K562 (cell line): Measurements from ENCODE around the gene MBNL1. TPM values are rescaled to one million over a fixed set of nuclear protein-coding genes. Genes with fewer than 3 reads are reported as not detected.

Experiments used
- ARID2 ChIP-seq: fragments of 450-650 bp; IDR thresholded peaks from 2 replicates; pipeline ENCODE4 v1.6.1; 2017; ENCODE audit warnings: antibody characterized with exemption, mild to moderate bottlenecking
- CBX8 ChIP-seq: fragments of 200-600 bp; sonication (generic); IDR thresholded peaks from 2 replicates; pipeline ENCODE4 v1.6.1; 2012; ENCODE audit warnings: borderline replicate concordance, mixed run types, low read depth, mild to moderate bottlenecking, moderate library complexity, mixed read lengths, low read length, control low read depth, inconsistent platforms; ENCODE audit not compliant: poor library complexity, severe bottlenecking; ENCODE audit errors: extremely low read depth
- CCAR2 ChIP-seq: fragments of 200-400 bp; formaldehyde crosslinking; IDR thresholded peaks from 2 replicates; pipeline ENCODE4 v1.6.1; 2017; ENCODE audit warnings: mild to moderate bottlenecking, low read depth, low read length
- CCNT2 ChIP-seq: IDR thresholded peaks from 2 replicates; pipeline ENCODE4 v1.6.1; 2011; ENCODE audit warnings: borderline replicate concordance, low read depth, mild to moderate bottlenecking, moderate library complexity, mixed read lengths, low read length; ENCODE audit not compliant: insufficient read length; ENCODE audit errors: extremely low read depth
- ELF4 ChIP-seq: fragments of 450-650 bp; formaldehyde crosslinking; IDR thresholded peaks from 2 replicates; pipeline ENCODE4 v1.4.0; 2022; ENCODE audit warnings: missing genetic modification characterization
- GTF3C2 ChIP-seq: IDR thresholded peaks from 3 replicates; pipeline ENCODE4 v1.6.1; 2011; ENCODE audit warnings: borderline replicate concordance, mild to moderate bottlenecking, moderate library complexity; ENCODE audit not compliant: insufficient read length; ENCODE audit errors: extremely low read depth
- MECOM ChIP-seq: fragments of 250-450 bp; sonication (Bioruptor Pico); IDR thresholded peaks from 2 replicates; pipeline ENCODE4 v1.8.0; 2022; ENCODE audit warnings: inconsistent platforms
- MIER1 ChIP-seq: fragments of 450-650 bp; IDR thresholded peaks from 2 replicates; pipeline ENCODE4 v1.6.1; 2016; ENCODE audit warnings: antibody characterized with exemption, mild to moderate bottlenecking, low read depth
- MYBL2 ChIP-seq, 2 experiments: fragments of 450-650 bp in 1 of 2; sonication (generic) in 1 of 2; formaldehyde crosslinking in 1 of 2; IDR thresholded peaks; 2 replicates each; pipeline versions ENCODE4 v1.6.1 to v1.8.1; 2017 to 2022; ENCODE audit warnings: borderline replicate concordance in 1 of 2, inconsistent platforms in 1 of 2, low read depth in 1 of 2, mild to moderate bottlenecking in 1 of 2, missing genetic modification reagents in 1 of 2, moderate library complexity in 1 of 2
- PHB2 ChIP-seq: fragments of 450-650 bp; IDR thresholded peaks from 2 replicates; pipeline ENCODE4 v1.6.1; 2017; ENCODE audit warnings: low read depth
- RBM22 ChIP-seq: fragments of 200-400 bp; formaldehyde crosslinking; IDR thresholded peaks from 2 replicates; pipeline ENCODE4 v1.6.1; 2018; ENCODE audit warnings: low read length, low read depth; ENCODE audit not compliant: poor library complexity, severe bottlenecking
- STAT5B ChIP-seq: fragments of 250-450 bp; sonication (Bioruptor Pico); IDR thresholded peaks from 2 replicates; pipeline ENCODE4 v1.8.0; 2021; ENCODE audit warnings: mild to moderate bottlenecking, inconsistent platforms
- TAL1 ChIP-seq: fragments of 450-650 bp; IDR thresholded peaks from 2 replicates; pipeline ENCODE4 v1.6.1; 2016; ENCODE audit warnings: mild to moderate bottlenecking
- TCF3 ChIP-seq: sonication (generic); formaldehyde crosslinking; IDR thresholded peaks from 2 replicates; pipeline ENCODE4 v1.4.0; 2020; ENCODE audit warnings: mild to moderate bottlenecking, missing genetic modification reagents
- THRAP3 ChIP-seq: fragments of 450-650 bp; IDR thresholded peaks from 2 replicates; pipeline ENCODE4 v1.6.1; 2016; ENCODE audit warnings: mild to moderate bottlenecking, inconsistent platforms, borderline replicate concordance
- ZNF239 ChIP-seq: fragments of 250-450 bp; sonication (Bioruptor Pico); IDR thresholded peaks from 2 replicates; pipeline ENCODE4 v1.4.0; 2020; ENCODE audit warnings: mild to moderate bottlenecking
- ZNF384 ChIP-seq: IDR thresholded peaks from 2 replicates; pipeline ENCODE4 v1.6.1; 2012; ENCODE audit warnings: low read depth, low read length, improper control_type of control experiment
- polyA plus RNA-seq, 8 experiments: library from polyadenylated mRNA; depleted of rRNA in 4 of 8; stranded (reverse) in 5 of 8; unstranded in 3 of 8; fragments of >200 nt; fragmentation: Nextera tagmentation in 2 of 8; fragmentation: Illumina TruSeq in 1 of 8; extraction: Ambion mirVana in 2 of 8; extraction: Trizol in 1 of 8; gene quantifications; 2 replicates each; pipeline versions ENCODE4 v1.2.1 to v1.2.3, GENCODE V29; 2011 to 2014; ENCODE audit warnings: inconsistent platforms in 1 of 8, missing spikeins in 1 of 8
- total RNA-seq, 7 experiments: library from RNA; depleted of rRNA in 6 of 7; stranded (reverse); fragments of >200 nt in 6 of 7; fragmentation: Illumina TruSeq in 2 of 7; extraction: Trizol in 2 of 7; gene quantifications; 2 replicates each; pipeline versions ENCODE4 v1.2.1 to v1.2.3, GENCODE V29; 2011 to 2021; ENCODE audit warnings: low replicate concordance in 1 of 7
- TF ChIP-seq, protein P1 (sequence below): fragments of 450-650 bp; formaldehyde crosslinking; IDR thresholded peaks from 2 replicates; pipeline ENCODE4 v1.4.0; 2020; ENCODE audit warnings: mild to moderate bottlenecking, mixed read lengths

MBNL1 gene
- total and polyA plus RNA-seq, 9 of the 15 experiments (the other 6 are each of a cell fraction or from before 2014, with no cell fraction given), result 70.3 to 243 (median 220) TPM

DNA sequence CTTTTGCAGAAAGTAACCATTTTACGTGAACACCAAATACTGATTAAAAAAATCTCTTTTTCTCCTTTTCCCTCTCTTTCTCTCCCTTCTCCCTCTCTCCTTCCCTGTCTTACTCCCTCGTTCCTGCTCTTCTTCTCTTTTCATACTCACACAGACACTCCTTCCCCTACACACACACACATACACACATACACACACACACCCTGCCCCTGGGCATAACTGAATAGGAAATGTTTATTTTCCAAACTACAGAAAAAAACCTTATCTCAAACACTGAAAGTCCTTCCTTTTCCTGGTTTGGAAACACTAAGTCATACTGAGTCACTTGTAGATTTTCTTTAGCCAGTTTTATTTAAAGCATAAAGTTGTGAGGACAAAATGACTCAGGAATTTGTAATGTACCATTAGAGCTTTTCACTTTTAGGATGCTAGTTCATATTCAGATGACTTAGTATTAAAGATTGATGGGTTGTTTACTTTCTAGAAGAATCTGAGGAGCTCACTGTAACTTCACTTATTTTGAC lies 62.4 kb downstream of the MBNL1 start (continued):
- TF ChIP-seq TAL1, result no peak
- no peak for TF ChIP-seq CCAR2
- peak; percentile 49 for TF ChIP-seq TCF3 (CRISPR knock-in tag)
- no peak for TF ChIP-seq RBM22
- TF ChIP-seq PHB2, result peak; percentile 31; the same call in 1 of the 2 replicates
- TF ChIP-seq MIER1, result peak; percentile 71
- TF ChIP-seq, protein P1, sequence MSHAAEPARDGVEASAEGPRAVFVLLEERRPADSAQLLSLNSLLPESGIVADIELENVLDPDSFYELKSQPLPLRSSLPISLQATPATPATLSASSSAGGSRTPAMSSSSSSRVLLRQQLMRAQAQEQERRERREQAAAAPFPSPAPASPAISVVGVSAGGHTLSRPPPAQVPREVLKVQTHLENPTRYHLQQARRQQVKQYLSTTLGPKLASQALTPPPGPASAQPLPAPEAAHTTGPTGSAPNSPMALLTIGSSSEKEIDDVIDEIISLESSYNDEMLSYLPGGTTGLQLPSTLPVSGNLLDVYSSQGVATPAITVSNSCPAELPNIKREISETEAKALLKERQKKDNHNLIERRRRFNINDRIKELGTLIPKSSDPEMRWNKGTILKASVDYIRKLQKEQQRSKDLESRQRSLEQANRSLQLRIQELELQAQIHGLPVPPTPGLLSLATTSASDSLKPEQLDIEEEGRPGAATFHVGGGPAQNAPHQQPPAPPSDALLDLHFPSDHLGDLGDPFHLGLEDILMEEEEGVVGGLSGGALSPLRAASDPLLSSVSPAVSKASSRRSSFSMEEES (CRISPR knock-in tag), result no peak
- 0 out of 2 replicates have a peak, but pooled peaks have one; percentile 54 for TF ChIP-seq MYBL2 (IDR thresholded peaks at IDR 0.05; ENCODE audit: low read depth)
- TF ChIP-seq MYBL2 (CRISPR knock-in tag; IDR thresholded peaks at IDR 0.05; ENCODE audit: borderline replicate concordance), result no peak
- TF ChIP-seq GTF3C2, result no peak
- 0 out of 2 replicates have a peak, but pooled peaks have one; percentile 50 for TF ChIP-seq ZNF384
- peak; percentile 92 for TF ChIP-seq THRAP3
- no peak for TF ChIP-seq ZNF239 (CRISPR knock-in tag)
- peak; percentile 93 for TF ChIP-seq ELF4
- no peak for TF ChIP-seq STAT5B (CRISPR knock-in tag)
- 0 out of 2 replicates have a peak, but pooled peaks have one; percentile 48 for TF ChIP-seq MECOM (CRISPR knock-in tag)
- TF ChIP-seq CBX8, result no peak
- TF ChIP-seq ARID2, result peak; percentile 59; the same call in 1 of the 2 replicates
- no peak for TF ChIP-seq CCNT2
